ENCODE data around the gene ANKRD65. TPM values are rescaled to one million over a fixed set of nuclear protein-coding genes. Genes with fewer than 3 reads are reported as not detected.

Gene ANKRD65
- total RNA-seq, 1 donor from 2014 or later, result 4.0 TPM

GRCh38 chr1:1434131-1434823 is 13.2 kb upstream of the ANKRD65 start:
- no peak overlapping the region for H3K4me3 ChIP-seq (ENCODE audit: low read depth, low read length)
- no peak for TF ChIP-seq CTCF (conservative IDR thresholded peaks at IDR 0.05; ENCODE audit: low read depth, low read length)
- no peak for DNase-seq (ENCODE audit: low read depth)

DNA sequence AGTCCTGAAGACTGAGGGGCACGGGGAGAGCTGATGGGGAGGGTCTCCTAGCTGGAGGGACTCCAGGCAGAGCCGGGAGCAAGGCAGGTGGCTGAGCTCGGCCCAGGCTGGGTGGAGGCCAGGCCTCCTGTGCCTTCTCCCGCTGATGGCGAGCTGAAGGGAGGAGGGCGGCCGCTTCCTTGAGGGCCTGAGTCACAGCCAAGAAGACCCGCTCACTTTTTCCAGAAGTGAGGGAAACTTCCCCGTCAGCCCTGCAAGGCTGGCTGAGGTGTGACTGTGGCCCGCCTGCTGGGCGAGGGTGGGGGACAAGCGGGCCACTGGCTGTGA is 12.7 kb upstream of the ANKRD65 start:
- TF ChIP-seq CTCF (conservative IDR thresholded peaks at IDR 0.05; ENCODE audit: low read depth, low read length), result no peak
- no peak for DNase-seq (ENCODE audit: low read depth)

GRCh38 chr1:1432951-1433803 is 12.1 kb upstream of the ANKRD65 start:
- DNase-seq (ENCODE audit: low read depth), result no peak
- no peak for TF ChIP-seq CTCF (conservative IDR thresholded peaks at IDR 0.05; ENCODE audit: low read depth, low read length)
- no peak overlapping the region for H3K4me3 ChIP-seq (ENCODE audit: low read depth, low read length)

More for the DNA sequence above, 12.7 kb upstream of the ANKRD65 start:
- H3K4me3 ChIP-seq (ENCODE audit: low read depth, low read length), result no peak overlapping the region

DNA sequence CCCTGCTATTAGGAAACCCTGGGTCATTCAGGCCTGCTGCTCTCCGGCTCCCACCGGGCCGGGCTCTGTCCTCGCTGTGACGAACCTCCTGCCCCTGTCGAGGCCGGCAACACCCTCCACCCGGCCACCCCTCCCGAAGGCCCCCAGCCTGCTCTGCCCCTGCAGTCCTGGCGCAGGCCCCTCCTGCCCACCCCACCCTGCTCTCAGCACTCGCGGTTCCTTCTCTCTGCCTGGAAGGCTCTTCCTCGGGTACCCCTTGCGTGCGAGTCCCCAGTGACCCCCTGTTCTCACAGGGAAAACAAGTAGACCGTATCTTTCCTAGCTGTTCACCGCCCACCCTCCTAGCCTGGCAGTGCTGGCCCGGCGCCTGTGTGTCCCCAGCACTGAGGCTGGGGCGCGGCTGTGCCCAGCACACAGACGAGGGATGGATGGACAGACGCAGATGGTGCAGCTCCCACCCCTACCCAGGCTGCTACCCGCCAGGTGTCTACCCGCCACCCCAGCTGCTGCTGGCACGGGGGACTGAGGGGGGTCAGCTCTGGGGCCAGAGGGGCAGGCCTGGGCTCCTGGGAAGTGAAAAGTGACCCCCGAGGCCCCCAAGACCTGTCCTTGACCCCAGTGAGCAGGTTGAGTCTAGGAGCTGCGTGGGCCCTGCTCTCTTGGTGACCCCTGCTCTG is 11.3 kb upstream of the ANKRD65 start:
- no peak for TF ChIP-seq CTCF (conservative IDR thresholded peaks at IDR 0.05; ENCODE audit: low read depth, low read length)
- DNase-seq (ENCODE audit: low read depth), result no peak
- no peak overlapping the region for H3K4me3 ChIP-seq (ENCODE audit: low read depth, low read length)

- no peak for DNase-seq (ENCODE audit: low read depth)
- TF ChIP-seq CTCF (conservative IDR thresholded peaks at IDR 0.05; ENCODE audit: low read depth, low read length), result no peak
- no peak overlapping the region for H3K4me3 ChIP-seq (ENCODE audit: low read depth, low read length)
Observed at GRCh38 chr1:1431845-1432273, 10.8 kb upstream of the ANKRD65 start.

DNA sequence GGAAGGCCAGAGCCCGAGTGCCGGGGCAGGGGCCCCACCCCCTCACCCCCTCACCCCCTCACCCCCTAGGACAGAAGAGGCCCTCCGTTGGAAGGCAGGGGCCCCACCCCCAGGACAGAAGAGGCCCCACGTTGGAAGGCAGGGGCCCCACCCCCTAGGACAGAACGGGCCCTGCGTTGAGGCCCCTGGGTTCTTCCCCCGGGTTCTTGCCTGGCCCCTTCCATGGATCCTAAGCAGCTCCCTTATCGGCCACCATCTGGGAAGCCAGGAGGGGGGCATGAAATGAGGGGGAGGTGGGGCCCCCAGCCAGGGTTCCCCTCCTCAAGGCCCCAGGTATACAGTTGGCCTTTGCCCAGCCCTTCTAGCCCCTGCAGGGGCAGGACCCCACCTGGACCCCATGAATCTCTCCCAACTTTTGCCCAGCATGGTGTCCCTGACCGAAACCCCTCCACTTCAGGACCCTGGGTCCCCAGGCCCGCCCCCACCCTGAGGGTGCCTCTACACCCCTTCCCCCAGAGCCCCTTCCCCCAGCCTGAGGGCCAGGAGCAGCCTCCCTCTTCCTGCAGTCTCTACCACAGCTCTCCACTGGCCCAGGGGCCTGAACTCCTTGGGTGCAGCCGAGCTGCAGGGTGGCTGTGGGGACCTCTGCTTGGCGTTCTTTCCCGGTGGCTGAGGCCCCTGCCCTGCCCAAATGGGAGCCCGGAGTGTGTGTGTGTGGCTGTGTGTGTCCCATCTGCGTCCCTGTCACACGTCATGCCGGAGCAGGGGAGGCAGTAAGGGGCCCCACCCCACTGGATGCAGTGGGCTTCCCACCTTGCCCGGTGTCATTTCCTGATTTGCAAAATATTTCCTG is 10.1 kb upstream of the ANKRD65 start:
- no peak overlapping the region for H3K4me3 ChIP-seq (ENCODE audit: low read depth, low read length)
- TF ChIP-seq CTCF (conservative IDR thresholded peaks at IDR 0.05; ENCODE audit: low read depth, low read length), result no peak
- DNase-seq (ENCODE audit: low read depth), result no peak

All from epithelial cell of proximal tubule (primary cell).